H9 (cell line): ENCODE measurements around the gene TEAD1. TPM values are rescaled to one million over a fixed set of nuclear protein-coding genes. Genes with fewer than 3 reads are reported as not detected.
A peak's percentile ranks its signal among the peaks of the same experiment; 100 is the strongest.

ENCODE experiments used
- DNase-seq: peaks from one replicate; pipeline ENCODE4 v3.0.0-alpha.2; 2017
- H2AFZ ChIP-seq: one replicate; pipeline ENCODE4 v1.6.1; 2013; ENCODE audit warnings: mild to moderate bottlenecking, low read length, control low read depth, moderate library complexity
- H2AK5ac ChIP-seq: 2 replicates; pipeline ENCODE4 v1.6.1; 2013; ENCODE audit warnings: low read length, control low read depth, mixed read lengths; ENCODE audit not compliant: insufficient read length
- H2BK120ac ChIP-seq: one replicate; pipeline ENCODE4 v1.6.1; 2013; ENCODE audit warnings: low read depth, mild to moderate bottlenecking, low read length, control low read depth, inconsistent platforms; ENCODE audit not compliant: poor library complexity, severe bottlenecking
- H2BK12ac ChIP-seq: 2 replicates; pipeline ENCODE4 v1.6.1; 2013; ENCODE audit warnings: low read length, control low read depth, mixed read lengths, low read depth; ENCODE audit not compliant: insufficient read length
- H2BK15ac ChIP-seq: 2 replicates; pipeline ENCODE4 v1.6.1; 2013; ENCODE audit warnings: low read depth, low read length, control low read depth
- H2BK20ac ChIP-seq: one replicate; pipeline ENCODE4 v1.6.1; 2013; ENCODE audit warnings: low read depth, mild to moderate bottlenecking, low read length, control low read depth, inconsistent platforms; ENCODE audit not compliant: poor library complexity, severe bottlenecking
- H2BK5ac ChIP-seq: 2 replicates; pipeline ENCODE4 v1.6.1; 2013; ENCODE audit warnings: low read length, control low read depth, mixed read lengths; ENCODE audit not compliant: insufficient read length
- H3K14ac ChIP-seq: 2 replicates; pipeline ENCODE4 v1.6.1; 2013; ENCODE audit warnings: low read length, control low read depth; ENCODE audit not compliant: insufficient read depth
- H3K18ac ChIP-seq: 2 replicates; pipeline ENCODE4 v1.6.1; 2013; ENCODE audit warnings: low read depth, mild to moderate bottlenecking, mixed read lengths, low read length, control low read depth; ENCODE audit not compliant: insufficient read length
- H3K23ac ChIP-seq: 2 replicates; pipeline ENCODE4 v1.6.1; 2013; ENCODE audit warnings: low read length, control low read depth, mixed read lengths, low read depth; ENCODE audit not compliant: insufficient read length
- H3K23me2 ChIP-seq: 2 replicates; pipeline ENCODE4 v1.6.1; 2013; ENCODE audit warnings: low read depth, mild to moderate bottlenecking, mixed read lengths, low read length, control low read depth; ENCODE audit not compliant: insufficient read length, poor library complexity, severe bottlenecking
- H3K27ac ChIP-seq: 2 replicates; pipeline ENCODE4 v1.5.1; 2013; ENCODE audit warnings: low read length, control low read depth, mixed read lengths, low read depth; ENCODE audit not compliant: insufficient read length
- H3K27me3 ChIP-seq: 2 replicates; pipeline ENCODE4 v1.6.1; 2013; ENCODE audit warnings: low read length, control low read depth, inconsistent platforms; ENCODE audit not compliant: insufficient read depth
- H3K4ac ChIP-seq: 2 replicates; pipeline ENCODE4 v1.6.1; 2013; ENCODE audit warnings: low read depth, mild to moderate bottlenecking, control low read depth, inconsistent platforms, low read length, moderate library complexity
- H3K4me1 ChIP-seq: 2 replicates; pipeline ENCODE4 v1.6.1; 2013; ENCODE audit warnings: low read length, control low read depth, inconsistent platforms; ENCODE audit not compliant: insufficient read depth
- H3K4me2 ChIP-seq: 2 replicates; pipeline ENCODE4 v1.6.1; 2013; ENCODE audit warnings: low read length, control low read depth, mixed read lengths; ENCODE audit not compliant: insufficient read length, insufficient read depth
- H3K56ac ChIP-seq: 2 replicates; pipeline ENCODE4 v1.6.1; 2013; ENCODE audit warnings: low read depth, mild to moderate bottlenecking, mixed read lengths, low read length, control low read depth; ENCODE audit not compliant: insufficient read length
- H3K79me1 ChIP-seq: 2 replicates; pipeline ENCODE4 v1.6.1; 2013; ENCODE audit warnings: low read depth, mild to moderate bottlenecking, moderate library complexity, low read length, control low read depth, inconsistent platforms; ENCODE audit not compliant: insufficient read depth, poor library complexity, severe bottlenecking
- H3K79me2 ChIP-seq: 2 replicates; pipeline ENCODE4 v1.6.1; 2013; ENCODE audit warnings: low read length, control low read depth, inconsistent platforms; ENCODE audit not compliant: insufficient read depth
- H3K9ac ChIP-seq: 2 replicates; pipeline ENCODE4 v1.6.1; 2013; ENCODE audit warnings: low read length, control low read depth, mixed read lengths; ENCODE audit not compliant: insufficient read length; ENCODE audit errors: extremely low read depth
- H3K9me3 ChIP-seq: one replicate; pipeline ENCODE4 v1.6.1; 2013; ENCODE audit warnings: low read depth, low read length, inconsistent platforms; ENCODE audit not compliant: control insufficient read depth
- H3T11ph ChIP-seq: one replicate; pipeline ENCODE4 v1.6.1; 2013; ENCODE audit warnings: mild to moderate bottlenecking, low read length, control low read depth, inconsistent platforms
- H4K20me1 ChIP-seq: one replicate; pipeline ENCODE4 v1.6.1; 2013; ENCODE audit not compliant: control insufficient read depth, insufficient read length, insufficient read depth
- H4K5ac ChIP-seq: 2 replicates; pipeline ENCODE4 v1.6.1; 2013; ENCODE audit warnings: low read depth, mild to moderate bottlenecking, mixed read lengths, low read length, control low read depth; ENCODE audit not compliant: insufficient read length
- H4K8ac ChIP-seq: replicated peaks from 2 replicates; pipeline ENCODE4 v1.6.1; 2013; ENCODE audit warnings: low read length, control low read depth, mixed read lengths, low read depth; ENCODE audit not compliant: insufficient read length
- H4K91ac ChIP-seq: 2 replicates; pipeline ENCODE4 v1.6.1; 2013; ENCODE audit warnings: low read depth, mild to moderate bottlenecking, moderate library complexity, mixed read lengths, low read length, control low read depth; ENCODE audit not compliant: insufficient read length
- H3K27ac Mint-ChIP-seq, 3 experiments: 2 replicates in 2 of 3; 3 replicates in 1 of 3; pipeline ENCODE4 v1.8.0; 2020 to 2021; ENCODE audit warnings: mixed read lengths in 3 of 3, mild to moderate bottlenecking in 1 of 3, moderate library complexity in 1 of 3
- H3K27me3 Mint-ChIP-seq: 2 replicates; pipeline ENCODE4 v1.8.0; 2021; ENCODE audit warnings: low read depth, mild to moderate bottlenecking, moderate library complexity, mixed read lengths
- H3K36me3 Mint-ChIP-seq, 3 experiments: 2 replicates in 2 of 3; 3 replicates in 1 of 3; pipeline ENCODE4 v1.8.0; 2020 to 2021; ENCODE audit warnings: low read depth in 3 of 3, mixed read lengths in 3 of 3; ENCODE audit not compliant: insufficient read depth in 1 of 3
- H3K4me1 Mint-ChIP-seq, 2 experiments: 2 replicates each; pipeline ENCODE4 v1.8.0; 2020; ENCODE audit warnings: mixed read lengths in 2 of 2
- H3K4me3 Mint-ChIP-seq, 2 experiments: 2 replicates in 1 of 2; 3 replicates in 1 of 2; pipeline ENCODE4 v1.8.0; 2020 to 2021; ENCODE audit warnings: mild to moderate bottlenecking in 2 of 2, mixed read lengths in 2 of 2, moderate library complexity in 1 of 2
- H3K9me3 Mint-ChIP-seq, 2 experiments: 2 replicates in 1 of 2; 3 replicates in 1 of 2; pipeline ENCODE4 v1.8.0; 2020; ENCODE audit warnings: mild to moderate bottlenecking in 2 of 2, mixed read lengths in 2 of 2, moderate library complexity in 1 of 2
- WGBS: extraction: QIAGEN DNeasy Blood & Tissue Kit; methylation state at CpG from one replicate; pipeline ENCODE4 v1.1.7; 2013; ENCODE audit warnings: missing lambda C conversion rate, low lambda C conversion rate, mixed read lengths; ENCODE audit not compliant: insufficient read length; ENCODE audit errors: extremely low coverage; 5-methylcytosine and 5-hydroxymethylcytosine counted together
- total RNA-seq: library from RNA; stranded (reverse); gene quantifications from 2 replicates; pipeline ENCODE4 v1.2.1, GENCODE V29; 2021
- TF ChIP-seq, protein P1 (sequence below): fragments of 200-600 bp; sonication (generic); conservative IDR thresholded peaks from 3 replicates; pipeline ENCODE4 v1.8.0; 2021; ENCODE audit warnings: antibody characterized with exemption, mild to moderate bottlenecking

The TEAD1 gene
- total RNA-seq, 1 experiment from 2014 or later: 75.1 TPM

DNA sequence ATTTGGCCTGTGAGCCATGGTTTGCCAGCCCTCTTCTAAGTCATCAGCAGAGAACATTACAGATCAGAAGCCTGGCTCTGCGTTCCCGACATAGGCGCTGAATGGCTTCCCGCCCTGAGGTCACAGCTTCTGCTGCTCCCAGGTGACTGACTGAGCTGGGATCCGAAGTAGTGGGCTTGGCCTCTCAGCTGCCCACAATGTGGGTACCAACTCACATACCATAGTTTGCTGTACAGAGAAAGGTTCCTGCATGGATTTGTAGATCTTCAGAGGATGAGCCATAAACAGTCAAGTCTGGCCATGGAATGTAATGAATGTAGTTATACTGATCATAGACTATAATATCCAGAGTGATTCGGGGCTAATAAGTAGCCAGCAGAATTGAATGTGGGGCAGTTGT lies 42.6 kb downstream of the TEAD1 start:
- peaks cover 27% of the 10 kb centered on the region for H3K4me1 ChIP-seq
- TF ChIP-seq, protein P1, sequence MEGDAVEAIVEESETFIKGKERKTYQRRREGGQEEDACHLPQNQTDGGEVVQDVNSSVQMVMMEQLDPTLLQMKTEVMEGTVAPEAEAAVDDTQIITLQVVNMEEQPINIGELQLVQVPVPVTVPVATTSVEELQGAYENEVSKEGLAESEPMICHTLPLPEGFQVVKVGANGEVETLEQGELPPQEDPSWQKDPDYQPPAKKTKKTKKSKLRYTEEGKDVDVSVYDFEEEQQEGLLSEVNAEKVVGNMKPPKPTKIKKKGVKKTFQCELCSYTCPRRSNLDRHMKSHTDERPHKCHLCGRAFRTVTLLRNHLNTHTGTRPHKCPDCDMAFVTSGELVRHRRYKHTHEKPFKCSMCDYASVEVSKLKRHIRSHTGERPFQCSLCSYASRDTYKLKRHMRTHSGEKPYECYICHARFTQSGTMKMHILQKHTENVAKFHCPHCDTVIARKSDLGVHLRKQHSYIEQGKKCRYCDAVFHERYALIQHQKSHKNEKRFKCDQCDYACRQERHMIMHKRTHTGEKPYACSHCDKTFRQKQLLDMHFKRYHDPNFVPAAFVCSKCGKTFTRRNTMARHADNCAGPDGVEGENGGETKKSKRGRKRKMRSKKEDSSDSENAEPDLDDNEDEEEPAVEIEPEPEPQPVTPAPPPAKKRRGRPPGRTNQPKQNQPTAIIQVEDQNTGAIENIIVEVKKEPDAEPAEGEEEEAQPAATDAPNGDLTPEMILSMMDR: no peak
- no peak overlapping the region for H3K56ac ChIP-seq
- no peak overlapping the region for H2BK12ac ChIP-seq
- H3K27ac ChIP-seq: no peak overlapping the region
- no peak overlapping the region for H3K4me2 ChIP-seq
- no peaks in the 10 kb centered on the region for H4K20me1 ChIP-seq
- no peak overlapping the region for H4K5ac ChIP-seq
- peaks cover 70 to 75% of the 10 kb centered on the region in 2 experiments for H3K4me1 Mint-ChIP-seq
- no peak overlapping the region for H2BK15ac ChIP-seq
- H3K36me3 Mint-ChIP-seq: no peaks in the 10 kb centered on the region; a peak in 2 of 7 replicates
- no peak overlapping the region for H3K14ac ChIP-seq
- peaks cover 13% of the 10 kb centered on the region; the same call in 1 of the 2 replicates for H3K79me2 ChIP-seq
- H3K9ac ChIP-seq: no peak overlapping the region
- peak overlapping the region in 2 of 3 experiments; percentile 1 to 9; a peak in 3 of 7 replicates for H3K27ac Mint-ChIP-seq
- no peaks in the 10 kb centered on the region for H3K27me3 Mint-ChIP-seq
- no peak overlapping the region for H2BK5ac ChIP-seq
- no peaks in the 10 kb centered on the region for H3K27me3 ChIP-seq
- peak overlapping the region in 1 of 2 experiments; percentile 23; a peak in 1 of 5 replicates for H3K4me3 Mint-ChIP-seq
- no peak overlapping the region for H3K23ac ChIP-seq
- no peaks in the 10 kb centered on the region for H3K23me2 ChIP-seq
- H3T11ph ChIP-seq: no peak overlapping the region
- no peaks in the 10 kb centered on the region for H3K9me3 ChIP-seq
- no peak overlapping the region for H2AK5ac ChIP-seq
- H3K9me3 Mint-ChIP-seq: no peaks in the 10 kb centered on the region
- peaks cover 8% of the 10 kb centered on the region for H3K79me1 ChIP-seq
- no peak overlapping the region for H2BK120ac ChIP-seq
- H2BK20ac ChIP-seq: no peak overlapping the region
- no peak overlapping the region for H4K91ac ChIP-seq
- H4K8ac ChIP-seq: no peak overlapping the region
- WGBS: no CpG with 5 or more reads among the region's 6 CpGs
- H3K4ac ChIP-seq: no peak overlapping the region
- no peak overlapping the region for H2AFZ ChIP-seq
- DNase-seq: no peak
- no peak overlapping the region for H3K18ac ChIP-seq
